ENCODE results near the gene FGD4.

GRCh38 chr12:32475724-32476123 is 76.4 kb downstream of the FGD4 start:
- no peak for TF ChIP-seq CTCF (IDR thresholded peaks at IDR 0.05)
- TF ChIP-seq POLR2A (IDR thresholded peaks at IDR 0.05) = no peak
